EH (cell line): Measurements from ENCODE around the gene PSMB11.

Source experiments
- DNase-seq: peaks from one replicate; pipeline ENCODE4 v3.0.0-alpha.2; 2015; ENCODE audit warnings: low read depth

PSMB11 gene

GRCh38 chr14:23085458-23085857 is 43.4 kb downstream of the PSMB11 start:
- DNase-seq = no peak

- no peak for DNase-seq
Observed at GRCh38 chr14:23086565-23086964, 44.6 kb downstream of the PSMB11 start.

DNA sequence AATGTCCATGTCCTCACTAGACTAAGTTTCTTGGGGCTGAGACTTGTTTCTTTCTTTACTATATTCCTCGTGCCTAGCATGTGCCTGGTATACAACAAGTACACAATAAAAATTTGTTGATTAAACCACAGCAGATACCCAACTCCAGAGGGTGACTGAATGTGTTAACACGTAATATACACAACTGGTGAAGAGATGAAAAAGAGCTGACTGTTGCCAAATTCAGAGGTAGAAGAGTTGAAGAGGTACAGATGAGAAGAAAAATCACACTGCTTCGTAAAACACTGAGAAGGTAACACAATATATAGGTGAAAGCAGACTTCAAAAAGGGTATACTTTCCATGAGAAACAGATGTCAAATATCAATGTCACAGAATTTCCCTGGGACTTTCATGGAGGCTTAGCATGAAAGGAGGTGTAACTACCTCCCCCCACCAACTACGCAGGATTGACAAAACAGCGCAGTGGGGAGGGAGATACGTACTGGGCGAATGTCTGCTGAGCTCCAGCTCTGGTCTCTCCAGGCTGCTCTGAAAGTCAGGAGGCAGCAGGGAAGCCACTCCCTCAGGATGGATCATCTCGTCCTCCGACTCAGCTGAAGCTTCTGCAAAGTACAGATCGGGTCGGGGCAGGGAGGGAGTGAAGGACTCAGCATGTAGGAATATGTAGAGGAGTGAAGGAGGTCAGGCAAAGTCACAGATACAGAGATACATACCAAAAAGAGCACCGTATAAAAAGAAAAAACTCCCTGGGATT is 47.7 kb downstream of the PSMB11 start:
- DNase-seq = no peak

- DNase-seq = no peak
Observed at GRCh38 chr14:23090254-23090636, 48.2 kb downstream of the PSMB11 start.

- no peak for DNase-seq
Observed at GRCh38 chr14:23091294-23092225, 49.5 kb downstream of the PSMB11 start.

DNA sequence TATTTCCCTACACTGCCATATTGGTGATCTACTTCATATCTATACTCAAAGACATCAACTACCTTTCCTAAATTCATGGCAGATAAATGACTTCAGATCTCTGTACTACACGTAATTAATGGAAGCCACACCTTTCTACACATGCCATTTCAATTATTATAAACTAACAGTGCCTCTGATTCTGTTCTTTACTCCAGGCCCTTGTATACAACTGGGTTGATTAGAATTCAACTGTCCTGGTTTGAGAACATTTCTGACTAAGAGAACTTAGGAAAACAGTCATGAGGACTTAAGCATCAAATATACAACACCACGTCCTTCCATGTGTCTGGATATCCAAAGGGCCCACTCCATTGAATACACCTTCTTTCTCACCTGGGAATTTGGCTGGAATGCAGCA is 51.1 kb downstream of the PSMB11 start:
- DNase-seq = no peak

GRCh38 chr14:23093526-23093925 is 51.5 kb downstream of the PSMB11 start:
- no peak for DNase-seq
